Erythroblast (primary cell): Measurements from ENCODE around the gene FCMR.

Source experiments
- GATA1 ChIP-seq: IDR thresholded peaks from 2 replicates; pipeline ENCODE4 v1.6.1; 2011; ENCODE audit warnings: low read depth, mild to moderate bottlenecking, control low read depth, low read length, moderate library complexity
- POLR2A ChIP-seq: IDR thresholded peaks from 2 replicates; pipeline ENCODE4 v1.6.1; 2011; ENCODE audit warnings: mild to moderate bottlenecking, low read length

DNA sequence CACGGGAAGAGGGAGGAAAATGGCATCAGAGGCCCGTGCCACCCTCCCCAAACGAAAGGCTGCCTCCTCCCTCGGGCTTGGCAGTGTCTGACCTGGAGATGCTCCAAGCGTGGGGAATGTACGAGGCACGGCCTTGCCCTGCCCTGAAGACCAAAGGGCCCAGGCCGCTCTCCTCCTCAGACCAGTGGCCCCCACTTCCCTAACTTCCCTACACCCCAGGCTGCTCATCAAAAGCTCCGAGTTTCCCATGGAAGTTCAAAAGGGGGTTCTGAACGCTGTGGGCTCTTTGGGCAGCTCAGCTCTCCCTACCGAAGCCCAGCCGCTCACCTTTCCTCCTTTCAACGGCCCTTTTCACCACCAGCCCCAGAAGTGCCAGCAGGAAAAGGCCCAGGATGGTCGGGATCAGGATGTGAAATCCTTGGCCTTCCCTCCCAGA, 11.8 kb downstream of the FCMR start:
- TF ChIP-seq POLR2A (no peak), GATA1 (no peak)
